CD1c-positive myeloid dendritic cell (primary cell): Measurements from ENCODE around the gene RFTN1.

Experiments
- DNase-seq: peaks from one replicate; pipeline ENCODE4 v3.0.0-alpha.2; 2016; ENCODE audit errors: extremely low spot score

The RFTN1 gene

DNA sequence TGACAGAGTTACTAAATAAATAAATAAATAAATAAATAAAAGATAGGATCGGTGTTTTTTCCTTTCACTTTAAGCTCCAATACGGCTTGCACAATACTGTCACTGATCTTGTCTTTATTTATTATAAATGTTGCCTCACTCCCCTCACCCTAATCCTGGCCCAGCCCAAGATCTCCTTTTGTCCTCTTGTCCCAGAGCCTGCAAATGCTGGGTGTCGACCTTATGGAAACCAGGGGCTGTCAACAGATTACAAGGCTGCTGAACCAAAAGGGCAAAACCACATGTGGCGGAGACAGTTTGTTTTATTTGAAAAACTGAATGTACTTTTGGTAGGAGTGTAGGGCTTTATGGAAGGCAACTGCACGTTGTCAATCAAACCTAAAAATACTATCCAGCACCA is 75.9 kb downstream of the RFTN1 start:
- DNase-seq: no peak

DNA sequence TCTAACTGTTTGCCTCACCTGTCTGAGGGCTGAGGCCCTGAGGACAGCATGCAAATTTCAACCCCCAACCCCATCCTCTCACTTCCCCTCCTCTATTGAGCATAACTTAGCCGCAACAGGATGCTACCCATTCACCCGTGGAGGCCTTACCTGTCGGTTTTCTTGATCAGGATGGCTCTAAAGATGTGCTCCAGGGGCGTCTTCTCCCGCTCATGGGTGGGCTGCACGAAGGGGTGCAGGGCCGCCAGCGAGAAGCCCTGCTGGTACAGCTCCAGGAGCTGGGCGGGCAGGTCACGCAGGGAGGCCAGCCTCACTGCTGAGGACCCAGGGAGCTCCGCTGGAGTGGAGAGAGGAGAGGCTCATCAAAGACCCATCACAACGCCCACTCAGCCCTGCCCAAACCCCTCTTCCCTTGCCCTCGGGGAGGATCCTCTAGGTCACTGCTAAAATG is 79.8 kb downstream of the RFTN1 start:
- no peak for DNase-seq

DNA sequence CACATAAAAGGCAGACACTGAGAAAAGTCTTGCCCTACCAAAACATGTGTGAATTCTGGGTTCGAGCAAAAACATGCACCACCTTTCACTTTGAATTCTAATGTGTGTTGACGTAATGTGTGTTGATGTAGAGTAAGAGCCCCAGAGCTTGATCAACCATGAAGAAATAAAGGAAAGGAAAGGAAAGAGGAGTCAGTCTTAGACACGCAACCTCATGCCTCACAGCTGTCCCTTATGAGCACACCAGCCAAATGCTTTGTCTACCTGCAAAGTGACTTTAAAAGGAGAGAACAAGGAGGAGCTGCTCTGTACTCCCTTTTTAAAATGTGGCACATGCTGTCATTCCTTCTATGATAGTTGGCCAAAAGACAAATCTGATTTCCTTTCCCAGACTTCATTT is 80.8 kb downstream of the RFTN1 start:
- DNase-seq: no peak

DNA sequence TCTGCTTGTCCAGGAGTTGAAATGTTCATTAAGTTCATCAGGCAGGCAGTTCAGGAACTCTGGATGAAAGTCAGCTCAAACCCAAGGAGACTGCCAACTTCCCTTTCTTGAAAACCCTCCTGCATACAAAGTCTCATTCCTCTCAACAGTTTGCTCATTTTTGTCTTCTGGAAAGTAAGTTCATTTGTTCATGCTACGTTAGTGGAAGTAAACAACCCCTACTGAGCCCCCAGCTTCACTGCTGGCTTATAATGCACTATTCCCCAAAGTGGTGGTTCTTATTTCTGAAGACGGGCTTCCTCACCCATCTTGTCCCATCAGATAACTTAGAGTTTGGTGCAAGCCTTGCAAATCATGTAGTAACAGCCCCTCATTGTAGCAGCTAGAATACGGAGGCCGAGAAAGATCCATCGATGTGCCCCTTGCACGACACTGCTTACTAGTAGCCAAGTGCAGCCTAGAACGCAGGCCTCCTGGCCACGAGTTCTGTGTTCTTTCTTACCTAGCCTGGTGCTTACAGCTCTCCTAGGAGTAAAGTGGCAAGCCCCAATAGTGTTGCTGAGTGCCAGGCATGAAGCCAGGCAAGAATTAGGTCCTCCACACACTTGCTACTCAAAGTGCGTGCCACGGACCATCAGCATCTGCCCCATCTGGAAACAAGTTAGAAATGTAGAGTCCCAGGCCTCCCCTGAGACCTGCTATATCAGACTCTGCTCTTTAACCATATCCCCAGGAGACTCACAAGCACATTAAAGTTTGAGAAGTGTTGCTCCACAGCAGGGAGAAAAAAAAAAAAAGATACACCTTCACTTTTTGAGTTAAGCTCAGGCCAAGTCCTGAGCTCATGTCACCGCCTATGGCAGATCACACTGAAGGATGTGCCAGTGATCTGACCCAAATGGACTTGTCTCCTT is 82.5 kb downstream of the RFTN1 start:
- no peak for DNase-seq

GRCh38 chr3:16429086-16429485 is 84.4 kb downstream of the RFTN1 start:
- DNase-seq: no peak

DNA sequence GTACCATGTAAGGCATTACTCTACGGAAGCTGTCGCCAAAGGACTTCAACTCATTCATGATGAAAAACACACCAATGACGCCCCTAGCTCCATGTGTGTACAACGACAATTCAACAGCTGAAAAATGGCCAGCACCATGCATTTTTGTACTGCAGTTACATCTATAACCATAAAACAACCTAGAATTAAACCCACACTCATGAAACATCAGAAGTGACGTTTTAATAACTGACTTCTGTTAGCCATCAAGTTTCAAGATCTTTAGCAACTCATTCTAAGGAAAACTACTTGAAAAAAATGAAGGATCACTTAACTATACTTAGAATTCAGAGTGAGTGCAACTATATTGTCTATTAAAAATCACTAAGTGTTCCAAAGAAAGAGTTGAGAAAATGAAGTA is 84.9 kb downstream of the RFTN1 start:
- DNase-seq: no peak

DNA sequence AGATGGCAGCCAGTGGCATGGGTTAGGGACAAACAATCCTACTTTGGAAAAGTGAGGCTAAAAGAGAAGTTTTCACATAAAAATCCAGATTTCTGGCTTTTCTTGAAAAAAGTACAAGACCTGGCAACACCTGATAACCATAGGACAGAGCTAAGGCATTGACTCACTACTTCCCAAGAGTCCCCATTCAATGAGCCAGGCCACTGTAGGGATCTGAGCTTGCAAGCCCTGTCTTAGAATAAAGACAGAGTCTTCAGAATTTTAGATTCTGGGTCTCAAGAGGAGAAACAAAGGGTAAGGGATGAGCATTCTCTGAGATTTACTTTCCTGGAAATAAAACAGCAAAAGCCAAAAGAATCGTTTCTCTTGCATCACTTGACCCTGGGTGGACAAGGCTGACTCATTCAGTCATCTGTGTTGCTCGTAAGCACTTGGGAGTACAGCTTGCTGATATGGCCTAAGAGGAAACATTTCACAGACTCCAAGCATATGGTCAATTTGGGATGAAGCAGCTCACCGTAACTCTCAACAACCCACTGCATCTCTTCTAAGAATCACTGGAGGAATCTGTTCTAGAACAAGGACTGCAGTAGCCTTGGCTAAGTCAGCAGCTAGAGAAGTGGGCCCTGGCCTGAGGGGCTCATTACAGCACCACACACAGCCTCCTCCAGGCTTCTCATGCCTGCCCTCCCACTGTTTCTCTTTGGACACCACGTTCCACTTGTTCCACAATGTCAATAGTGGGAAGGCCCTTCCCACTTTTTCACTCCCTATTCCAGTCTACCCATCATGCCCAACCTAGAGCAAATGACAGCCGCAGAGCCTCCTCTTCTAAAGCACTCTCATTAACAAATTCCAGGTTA is 86.2 kb downstream of the RFTN1 start:
- peak; percentile 41 for DNase-seq

DNA sequence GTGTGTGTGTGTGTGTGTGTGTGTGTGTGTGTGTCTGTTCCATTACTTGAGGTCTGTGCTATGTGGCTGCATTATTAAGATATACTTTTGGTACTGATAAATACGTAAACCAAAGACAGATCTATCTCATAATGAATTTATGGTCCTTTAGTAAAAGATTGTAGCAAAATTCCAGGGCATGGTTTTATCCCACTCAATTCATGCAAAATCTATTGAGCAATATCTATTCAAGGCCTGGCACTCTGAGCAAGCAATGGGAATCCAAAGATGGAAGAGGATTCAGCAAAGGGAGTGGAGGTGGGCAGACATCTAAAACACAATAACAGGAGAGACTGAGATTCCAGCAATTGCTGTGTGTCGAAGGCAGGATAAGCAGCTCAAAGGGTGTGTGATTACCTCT is 86.8 kb downstream of the RFTN1 start:
- DNase-seq: no peak

DNA sequence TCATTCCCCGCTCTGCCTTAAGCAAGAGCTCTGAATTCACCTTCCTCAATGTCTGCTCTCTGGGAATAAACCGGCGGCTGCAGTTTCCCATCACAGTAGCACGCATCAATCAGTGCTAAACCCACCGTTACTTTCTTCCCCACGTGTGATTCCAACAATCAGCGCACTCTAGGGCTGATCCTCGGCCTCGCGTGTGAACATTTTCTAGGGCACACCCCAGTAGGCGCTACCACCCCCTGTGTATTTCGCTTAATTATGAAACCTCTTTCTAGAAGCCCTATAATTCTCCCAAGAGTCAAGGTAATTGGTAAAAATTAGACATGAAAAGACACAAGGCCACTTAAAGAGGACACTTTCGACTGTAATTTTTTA is 87.5 kb downstream of the RFTN1 start:
- no peak for DNase-seq

DNA sequence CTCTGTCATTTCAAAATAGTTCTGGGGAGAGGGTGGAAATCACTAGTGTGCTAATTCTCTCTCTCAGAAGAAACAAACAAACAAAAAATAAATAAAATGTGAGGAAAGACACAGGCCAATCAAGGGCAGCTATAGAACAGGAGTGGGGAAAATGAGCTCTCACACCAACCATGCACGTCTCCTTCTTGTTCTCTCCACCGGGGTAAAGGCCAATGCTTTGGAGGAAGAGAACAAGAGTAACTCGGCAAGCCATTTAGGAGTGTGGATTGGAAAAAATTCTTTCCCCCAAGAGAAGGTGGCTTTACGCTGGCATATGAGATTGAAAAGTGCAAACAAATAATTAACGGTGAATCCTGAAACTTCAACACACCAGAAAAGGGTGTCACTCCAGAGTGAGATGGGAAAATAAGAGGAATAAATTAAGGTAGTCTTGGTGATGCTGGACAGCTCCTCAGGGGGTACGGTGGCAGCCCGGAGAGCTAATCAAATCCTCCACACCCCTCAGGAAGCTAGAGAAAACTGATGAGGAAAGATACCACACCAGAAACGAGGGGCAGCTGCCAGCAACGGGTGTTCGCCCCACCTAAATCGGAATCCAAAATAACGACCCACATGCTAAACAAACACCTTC is 88.0 kb downstream of the RFTN1 start:
- no peak for DNase-seq

- DNase-seq: no peak
These were observed 89.4 kb downstream of the RFTN1 start for GRCh38 chr3:16423947-16424673.

DNA sequence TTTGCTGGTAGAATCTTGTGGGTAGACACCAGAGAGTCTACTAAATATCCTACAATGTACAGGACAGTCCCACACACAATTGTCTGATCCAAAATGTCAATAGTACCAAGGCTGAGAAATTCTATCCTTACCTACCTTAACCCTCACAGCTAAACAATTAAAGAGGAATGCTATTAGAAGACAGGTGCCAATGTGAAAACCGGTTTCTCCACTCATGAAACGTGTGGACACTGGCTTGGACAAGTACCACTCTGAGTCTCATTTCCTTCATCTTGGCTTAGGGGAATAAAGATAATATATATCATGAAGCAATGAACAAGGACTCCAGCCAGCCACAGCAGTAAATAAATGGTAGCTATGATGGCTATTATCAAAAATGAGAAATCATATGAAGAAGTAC is 90.2 kb downstream of the RFTN1 start:
- DNase-seq: no peak

GRCh38 chr3:16419640-16420241 is 93.8 kb downstream of the RFTN1 start:
- DNase-seq: peak; percentile 8

GRCh38 chr3:16417945-16418739 is 95.4 kb downstream of the RFTN1 start:
- no peak for DNase-seq

- DNase-seq: no peak
These were observed 97.5 kb downstream of the RFTN1 start for GRCh38 chr3:16415911-16416476.

DNA sequence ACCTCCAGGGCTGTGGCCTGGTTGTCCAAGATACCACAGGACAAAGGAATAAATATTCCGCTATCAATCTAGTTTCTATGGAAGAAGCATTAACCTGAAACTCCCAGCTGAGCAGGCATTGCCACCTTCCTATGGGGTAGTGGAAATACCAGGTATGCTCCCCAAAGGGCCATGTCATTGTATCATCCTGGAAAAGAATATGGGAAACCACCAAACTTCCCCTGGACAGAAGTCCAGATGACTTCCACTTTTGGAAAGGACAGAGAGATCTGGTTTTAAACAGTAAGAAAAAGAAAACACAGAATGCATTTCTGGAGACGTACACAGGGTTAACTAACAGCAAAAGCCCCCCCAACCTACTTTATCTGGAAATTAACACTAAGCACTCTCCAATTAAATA is 100.2 kb downstream of the RFTN1 start:
- no peak for DNase-seq

DNA sequence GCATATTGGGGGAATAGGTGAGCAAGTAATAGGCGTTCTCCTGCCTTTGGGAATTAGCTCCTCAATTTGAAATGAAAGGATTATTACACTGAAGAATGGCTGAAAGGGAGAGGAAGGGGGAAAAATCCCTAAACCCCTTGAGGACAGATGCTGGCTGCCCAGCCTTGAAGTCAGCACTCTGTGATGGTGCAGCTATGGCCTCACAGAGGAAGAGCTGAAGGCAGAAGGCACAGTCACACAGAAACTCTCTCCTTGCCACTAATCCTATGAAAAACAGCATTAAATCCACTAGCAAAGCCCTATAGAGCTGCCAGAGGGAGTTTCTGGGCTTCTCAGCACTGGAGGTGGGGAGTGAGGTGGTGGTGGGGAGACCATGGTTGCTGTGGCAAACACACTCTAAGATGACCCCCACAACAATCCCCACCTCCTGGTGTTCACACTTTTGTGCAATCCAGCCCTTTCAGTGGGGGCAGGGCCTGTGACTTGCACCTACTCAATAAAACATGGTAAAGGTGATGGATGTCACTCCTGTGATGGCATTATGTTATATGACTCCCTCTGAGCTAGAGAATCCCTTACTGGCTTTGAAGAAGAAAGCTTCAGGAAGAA is 101.2 kb downstream of the RFTN1 start:
- DNase-seq: no peak

- peak; percentile 47 for DNase-seq
These were observed 102.1 kb downstream of the RFTN1 start for GRCh38 chr3:16411441-16411840.

DNA sequence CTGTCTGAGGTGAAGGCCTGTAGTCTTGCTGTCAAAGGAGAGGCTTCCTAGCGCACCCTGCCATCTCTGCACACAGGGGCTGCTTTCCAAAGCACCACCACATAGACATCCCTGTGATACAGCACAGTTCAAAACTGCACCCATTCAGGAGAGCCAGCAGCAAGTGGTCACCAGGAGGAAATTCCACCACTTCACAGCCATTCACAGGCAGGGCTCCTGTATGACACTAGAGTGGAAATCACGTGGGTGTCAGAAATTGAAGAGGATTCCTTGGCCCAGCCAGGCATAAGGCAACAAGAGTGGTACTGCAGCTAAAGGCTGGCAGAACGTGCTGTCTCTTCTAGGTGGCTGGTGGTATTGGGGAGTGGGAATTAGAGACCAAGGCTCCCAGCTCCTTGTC is 102.8 kb downstream of the RFTN1 start:
- no peak for DNase-seq

DNA sequence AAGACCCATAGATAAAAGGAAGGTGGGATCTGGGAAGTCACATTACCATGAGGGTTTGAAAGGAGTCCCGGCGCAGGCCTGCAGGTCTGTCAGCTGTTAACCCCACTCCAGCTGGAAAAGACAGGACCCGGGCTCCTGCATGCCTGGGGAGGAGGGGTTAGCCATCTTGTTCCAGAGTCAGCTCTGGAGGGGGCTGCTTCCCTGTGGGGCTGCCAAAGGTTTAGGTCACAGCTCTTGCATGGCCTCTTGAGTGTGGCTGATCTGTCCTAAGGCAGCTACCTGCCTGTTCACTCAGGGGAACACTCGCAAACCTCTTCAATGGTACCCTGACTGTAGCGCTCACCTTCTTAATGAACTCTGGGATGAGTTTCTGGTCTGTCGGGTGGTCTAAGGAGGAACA is 104.5 kb downstream of the RFTN1 start:
- no peak for DNase-seq
